ENCODE measurements around the gene DLG2. TPM values are rescaled to one million over a fixed set of nuclear protein-coding genes. Genes with fewer than 3 reads are reported as not detected.

DLG2 gene
- total and polyA plus RNA-seq, 9 of the 15 experiments (the other 6 are each of a cell fraction or from before 2014, with no cell fraction given): 0.52 to 1.6 (median 0.95) TPM

DNA sequence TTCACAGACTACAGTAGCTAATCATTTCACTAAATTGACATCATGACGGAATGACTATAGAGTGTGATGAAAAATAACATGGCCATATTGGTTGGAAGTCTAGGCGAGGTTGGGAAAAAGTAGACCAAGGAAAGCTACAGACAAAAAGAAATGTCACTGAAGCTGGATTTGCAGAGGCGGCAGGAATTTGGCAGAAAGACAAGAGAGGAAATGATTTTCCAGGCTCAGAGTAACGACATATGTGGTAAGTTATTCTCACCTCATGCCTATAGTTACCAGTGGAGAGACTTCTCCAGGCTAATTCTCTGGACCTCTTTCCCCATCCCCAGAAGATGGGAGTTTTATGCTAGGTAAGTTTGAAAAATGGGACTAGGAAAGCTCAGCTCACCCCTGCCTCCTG lies 1335.1 kb downstream of the DLG2 start:
- Histone ChIP-seq H3K27me3 (ENCODE audit: control insufficient read depth in 2 of 2, insufficient read depth in 2 of 2, low read length in 2 of 2) (no peaks in the 10 kb centered on the region), H2AFZ (ENCODE audit: low read depth, low read length) (no peak overlapping the region), H3K4me1 (replicated peaks in 1 of 2; ENCODE audit: control insufficient read depth in 2 of 2, insufficient read depth in 2 of 2, low read length in 2 of 2) (no peaks in the 10 kb centered on the region), H3K36me3 (ENCODE audit: control insufficient read depth, insufficient read depth, low read length) (no peaks in the 10 kb centered on the region), H3K9me3 (replicated peaks; ENCODE audit: control insufficient read depth, insufficient read depth, low read depth, low read length) (no peaks in the 10 kb centered on the region), H4K20me1 (replicated peaks; ENCODE audit: control insufficient read depth, insufficient read depth, low read length) (no peaks in the 10 kb centered on the region), H3K9ac (ENCODE audit: insufficient read depth in 1 of 2, low read depth in 2 of 2, low read length in 2 of 2) (no peak overlapping the region), H3K79me2 (ENCODE audit: control insufficient read depth, insufficient read depth, low read length) (no peaks in the 10 kb centered on the region), H3K4me2 (ENCODE audit: insufficient read depth, low read length) (no peak overlapping the region), H3K4me3 (no peak overlapping the region), H3K27ac (ENCODE audit: extremely low read depth, low read depth, low read length) (no peak overlapping the region), H3K9me1 (ENCODE audit: control insufficient read depth, insufficient read depth, low read length) (no peaks in the 10 kb centered on the region)
- ATAC-seq (no peak), DNase-seq (ENCODE audit: extremely low read depth in 1 of 4, low spot score in 3 of 4) (no peak), FAIRE-seq (no peak)
- WGBS (ENCODE audit: insufficient coverage, low coverage, missing lambda C conversion rate): 4% methylated on average over 4 of the region's 4 CpGs
- TF ChIP-seq STAT6 (CRISPR knock-in tag; IDR thresholded peaks at IDR 0.05) (no peak), DPF2 (IDR thresholded peaks at IDR 0.05) (no peak), CREB3 (tag; conservative IDR thresholded peaks at IDR 0.05; ENCODE audit: low read depth) (no peak), POLR3A (IDR thresholded peaks at IDR 0.05; ENCODE audit: borderline replicate concordance, extremely low read depth, insufficient read depth, insufficient read length) (no peak), FOXK1 (CRISPR knock-in tag; IDR thresholded peaks at IDR 0.05; ENCODE audit: borderline replicate concordance) (no peak), PRDM10 (IDR thresholded peaks at IDR 0.05; ENCODE audit: partially characterized antibody) (no peak), ZSCAN29 (IDR thresholded peaks at IDR 0.05) (no peak), JUN (IDR thresholded peaks at IDR 0.05; ENCODE audit: borderline replicate concordance, low read depth, low read length) (no peak), JUN (CRISPR knock-in tag; IDR thresholded peaks at IDR 0.05; ENCODE audit: borderline replicate concordance) (no peak), ZNF431 (CRISPR knock-in tag; IDR thresholded peaks at IDR 0.05) (no peak), HMBOX1 (IDR thresholded peaks at IDR 0.05) (no peak)
- ChIA-PET CTCF (ENCODE audit: low intra/inter-chr PET ratio) (no interaction called here), POLR2A (no interaction called here)
- intact Hi-C loops (cut with micrococcal nuclease) (no loop called here), in situ Hi-C loops (cut with MboI) (no loop called here)
- no TSS peak for BruUV-seq (replicated peaks)

All from K562 (cell line).